HG02840 (cell line): ENCODE measurements around the gene INSYN1.
"Not testable (repeated sequence)": the region's sequence is repeated elsewhere in the genome, so short reads cannot be mapped to it uniquely, and the experiment has no call there.

ENCODE experiments used
- ATAC-seq: cut with Tn5 transposase; IDR thresholded peaks from one replicate; pipeline ENCODE4 v1.9.1; 2021; ENCODE audit warnings: mild to moderate bottlenecking, moderate library complexity, moderate number of reproducible peaks; ENCODE audit not compliant: unreplicated experiment, low FRiP score

The INSYN1 gene

DNA sequence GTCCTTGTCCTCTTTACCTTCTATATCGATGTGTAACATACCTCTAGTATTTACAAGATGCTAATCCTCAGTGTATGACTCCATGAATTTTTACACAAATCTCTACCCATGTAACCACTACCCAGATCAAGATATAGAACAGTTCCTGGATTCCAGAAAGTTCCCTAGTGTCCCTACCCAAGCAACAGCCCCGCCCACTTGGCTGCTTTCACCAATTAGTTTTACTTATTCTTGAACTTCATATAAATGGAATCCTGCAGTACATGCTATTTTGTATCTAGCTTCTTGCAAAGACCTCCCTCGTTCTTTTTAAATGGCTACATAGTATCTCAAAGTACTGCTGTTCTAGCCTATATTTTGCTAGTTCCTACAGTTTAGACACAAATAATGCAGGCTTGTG lies 35.9 kb downstream of the INSYN1 start:
- no peak for ATAC-seq

DNA sequence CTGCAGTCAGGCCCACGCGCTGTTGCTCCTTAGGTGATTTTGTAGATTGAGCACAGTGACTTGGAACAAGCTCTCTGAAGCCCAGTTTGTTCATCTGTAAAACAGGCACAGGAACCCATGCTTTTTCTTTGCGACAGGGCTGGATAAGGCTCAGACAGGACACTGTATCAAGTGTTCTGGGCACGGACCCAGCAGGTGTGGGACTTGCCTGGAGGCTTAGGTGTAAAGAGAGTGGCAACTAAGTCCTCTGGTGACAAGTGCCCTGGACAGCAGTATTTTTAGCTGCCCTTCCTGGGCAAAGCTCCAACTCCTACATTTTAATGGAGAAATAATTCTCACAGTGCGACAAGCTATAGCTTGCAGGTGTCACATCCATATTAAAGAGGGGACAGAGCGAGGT lies 36.7 kb downstream of the INSYN1 start:
- ATAC-seq: no peak

DNA sequence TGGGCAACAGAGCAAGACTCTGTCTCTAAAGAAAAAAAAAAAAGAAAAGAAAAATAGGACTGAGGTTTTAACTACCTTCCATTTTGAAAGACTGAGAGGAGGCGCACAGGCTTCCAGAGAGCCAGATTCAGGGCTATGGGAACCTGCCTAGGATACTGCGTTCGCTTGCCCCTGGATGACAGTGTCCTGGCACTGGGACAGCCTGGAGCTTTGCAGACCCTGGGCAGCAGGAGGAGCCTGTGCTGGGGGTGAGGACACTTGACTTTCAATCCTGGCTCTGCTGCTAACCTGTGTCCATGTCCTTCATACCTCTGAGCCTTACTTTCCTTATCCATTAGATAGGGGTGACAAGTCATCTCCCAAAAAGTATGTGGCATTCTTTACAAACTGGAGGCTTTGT lies 37.7 kb downstream of the INSYN1 start:
- ATAC-seq: no peak

DNA sequence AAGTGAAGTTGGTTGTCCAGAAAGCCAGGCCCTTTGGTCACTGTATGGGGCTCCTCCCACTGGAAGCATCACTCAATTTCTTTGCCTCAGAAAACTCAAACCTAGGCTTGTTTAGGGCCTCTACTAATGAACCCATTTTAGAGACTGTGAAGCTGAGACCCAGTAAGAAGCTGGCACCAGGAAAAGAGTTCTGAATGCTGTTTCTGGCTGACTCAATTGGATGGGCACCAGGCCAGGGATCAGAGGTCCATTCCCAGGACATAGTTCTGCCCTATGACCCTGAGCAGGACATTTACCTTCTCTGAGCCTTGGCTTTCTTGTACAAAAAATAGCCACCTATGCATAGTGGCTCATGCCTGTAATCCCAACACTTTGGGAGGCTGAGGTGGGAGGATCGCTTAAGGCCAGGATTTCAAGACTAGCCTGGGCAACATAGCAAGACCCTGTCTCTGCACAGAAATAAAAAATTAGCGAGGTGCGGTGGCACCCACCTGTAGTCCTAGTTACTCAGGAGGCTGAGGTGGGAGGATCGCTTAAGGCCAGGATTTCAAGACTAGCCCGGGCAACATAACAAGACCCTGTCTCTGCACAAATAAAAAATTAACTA lies 38.4 kb downstream of the INSYN1 start:
- ATAC-seq: no peak

DNA sequence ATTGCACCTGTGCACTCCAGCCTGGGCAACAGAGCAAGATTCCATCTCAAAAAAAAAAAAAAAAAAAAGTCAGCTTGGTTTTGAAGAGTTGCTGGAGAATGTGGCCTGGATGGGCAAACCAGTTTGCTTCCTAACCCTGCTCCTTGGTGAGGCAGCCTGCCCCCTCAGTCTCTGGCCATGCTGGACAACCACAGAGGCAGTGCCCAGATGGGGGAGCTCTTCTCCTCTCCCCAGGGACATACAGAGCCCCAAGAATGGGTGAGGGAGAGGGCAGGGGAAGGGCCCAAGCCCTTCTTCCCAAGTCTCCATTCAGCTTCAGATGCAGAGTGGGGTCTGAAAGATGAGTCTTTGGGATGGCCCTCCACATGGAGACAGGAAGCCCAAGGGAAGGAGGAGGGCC lies 41.0 kb downstream of the INSYN1 start:
- no peak for ATAC-seq

DNA sequence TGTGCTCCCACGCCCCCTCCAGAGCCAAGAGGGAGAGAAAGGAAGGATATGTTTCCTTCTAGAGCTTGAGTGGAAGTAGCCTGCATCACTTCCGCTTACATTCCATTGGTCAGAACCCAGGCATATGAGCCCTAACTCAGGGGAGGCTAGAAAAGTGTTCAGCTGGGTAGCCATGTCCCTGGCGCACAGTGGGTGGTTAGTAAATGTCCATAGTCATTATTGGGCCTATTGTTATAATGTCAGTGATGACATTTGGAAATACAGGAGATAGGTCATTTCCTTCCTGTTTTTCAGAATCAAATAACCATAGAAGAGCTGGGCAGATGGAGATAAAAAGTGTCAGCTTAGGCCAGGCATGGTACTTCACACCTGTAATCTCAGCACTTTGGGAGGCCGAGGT lies 41.6 kb downstream of the INSYN1 start:
- no peak for ATAC-seq

DNA sequence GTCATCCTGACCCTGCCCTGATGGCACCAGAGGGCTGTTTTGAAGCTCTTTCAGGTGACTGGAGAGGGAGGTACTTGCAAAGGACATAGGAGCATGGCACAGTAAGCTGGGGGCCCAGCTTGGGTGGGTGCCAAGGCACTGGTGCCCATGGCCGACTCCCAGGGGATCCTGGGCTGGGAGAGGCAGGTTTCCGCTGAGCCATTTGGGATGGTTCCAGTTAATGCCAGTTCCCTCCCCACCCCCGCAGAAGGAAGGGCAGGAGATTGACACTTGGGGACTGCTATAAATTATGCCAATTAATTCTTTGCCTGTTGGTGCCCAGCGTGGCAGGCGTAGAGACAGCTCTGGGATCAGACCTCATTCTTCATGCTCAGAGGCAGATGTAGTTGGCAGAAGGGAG lies 42.8 kb downstream of the INSYN1 start:
- ATAC-seq: no peak

DNA sequence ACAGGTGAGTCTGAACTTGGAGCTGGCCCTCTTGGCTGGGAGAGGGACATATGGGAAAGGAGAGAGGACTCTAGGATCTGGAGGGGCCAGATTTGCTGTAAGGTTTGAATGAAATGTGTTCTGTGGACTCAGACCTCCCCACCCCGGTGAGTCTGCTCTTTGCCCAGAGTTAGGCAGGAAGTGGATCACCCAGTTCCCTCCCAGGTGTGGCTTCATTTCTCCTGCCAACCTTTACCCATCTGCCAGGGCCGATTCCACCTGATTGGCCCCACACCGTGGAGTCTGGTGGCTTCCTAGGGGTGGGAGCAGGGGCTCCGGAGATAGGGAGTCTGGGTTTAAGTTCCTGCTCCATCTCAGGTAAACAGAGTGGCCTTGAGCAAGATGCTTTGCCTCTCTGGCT lies 43.5 kb downstream of the INSYN1 start:
- no peak for ATAC-seq

DNA sequence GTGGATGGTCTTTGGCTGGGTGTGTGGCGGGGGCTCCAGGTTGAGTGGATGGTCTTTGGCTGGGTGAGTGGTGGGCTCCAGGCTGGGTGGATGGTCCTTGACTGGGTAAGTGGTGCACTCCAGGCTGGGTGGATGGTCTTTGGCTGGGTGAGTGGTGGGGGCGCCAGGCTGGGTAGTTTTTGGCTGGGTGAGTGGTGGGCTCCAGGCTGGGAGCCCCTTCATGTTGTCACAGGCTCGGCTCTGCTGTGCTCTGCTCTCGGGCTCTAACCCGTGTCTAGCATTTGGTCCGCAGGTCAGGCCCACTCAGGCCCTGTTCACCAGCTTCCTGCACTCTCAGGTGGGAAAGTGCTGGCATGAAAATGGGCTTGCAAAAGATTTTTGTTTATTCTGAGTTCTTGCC lies 43.9 kb downstream of the INSYN1 start:
- ATAC-seq: no peak

DNA sequence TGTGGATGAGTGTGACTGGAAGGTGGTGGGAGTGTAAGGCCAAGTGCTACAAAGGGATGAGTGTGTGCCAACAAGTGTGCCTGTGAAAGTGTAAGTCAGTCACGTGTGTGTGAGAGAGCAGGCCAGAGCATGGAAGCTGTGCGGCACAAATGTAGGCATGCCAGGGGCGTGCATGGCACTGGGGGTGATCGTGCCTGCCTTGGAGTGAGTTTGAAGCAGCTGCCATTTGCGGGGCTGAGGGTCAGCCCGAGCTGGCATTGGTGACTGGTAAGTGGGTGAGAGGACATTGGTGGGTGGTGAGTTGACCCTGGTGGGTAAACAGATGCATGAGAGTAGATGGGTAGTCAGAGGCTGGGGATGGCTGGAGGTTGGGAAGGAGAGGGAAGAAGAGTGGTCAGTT lies 44.5 kb downstream of the INSYN1 start:
- no peak for ATAC-seq

DNA sequence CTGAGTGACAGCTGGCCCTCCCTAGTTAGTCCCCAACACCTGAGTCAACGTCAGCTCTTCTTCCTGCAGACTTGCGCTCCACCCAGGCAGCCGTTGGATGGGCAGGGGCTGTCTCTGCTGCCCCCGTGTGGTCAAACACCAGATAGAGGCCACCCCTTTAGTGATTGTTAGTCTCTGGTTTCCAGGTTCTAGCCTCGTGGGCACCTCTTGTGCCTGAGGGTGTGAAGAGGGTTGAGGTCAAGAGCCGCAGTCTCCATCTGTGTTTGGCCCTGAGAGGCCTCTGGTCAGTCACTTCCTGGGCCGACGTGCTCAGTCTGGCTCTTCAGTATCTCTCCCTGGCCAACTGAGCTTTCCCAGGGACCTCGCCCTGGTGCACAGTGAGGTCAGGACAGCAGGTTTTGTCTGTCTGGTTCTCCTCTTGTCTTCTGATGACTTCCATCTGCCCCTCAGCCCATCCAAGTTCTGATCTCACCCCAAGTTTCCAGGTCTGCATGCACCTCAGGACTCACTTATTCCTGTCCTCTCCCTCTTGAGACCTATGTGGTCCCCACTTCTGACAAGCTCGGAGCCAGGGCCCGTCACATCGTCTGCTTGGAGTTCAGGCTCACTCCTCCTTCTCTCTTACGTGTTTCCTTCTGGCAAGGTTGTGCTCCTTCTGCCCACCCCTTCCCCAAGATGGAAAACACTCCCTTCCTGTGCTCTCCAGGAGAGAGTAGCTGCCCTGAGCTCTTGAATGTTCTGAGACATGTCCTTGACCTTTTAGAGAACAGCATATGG lies 48.1 kb downstream of the INSYN1 start:
- ATAC-seq: no peak

DNA sequence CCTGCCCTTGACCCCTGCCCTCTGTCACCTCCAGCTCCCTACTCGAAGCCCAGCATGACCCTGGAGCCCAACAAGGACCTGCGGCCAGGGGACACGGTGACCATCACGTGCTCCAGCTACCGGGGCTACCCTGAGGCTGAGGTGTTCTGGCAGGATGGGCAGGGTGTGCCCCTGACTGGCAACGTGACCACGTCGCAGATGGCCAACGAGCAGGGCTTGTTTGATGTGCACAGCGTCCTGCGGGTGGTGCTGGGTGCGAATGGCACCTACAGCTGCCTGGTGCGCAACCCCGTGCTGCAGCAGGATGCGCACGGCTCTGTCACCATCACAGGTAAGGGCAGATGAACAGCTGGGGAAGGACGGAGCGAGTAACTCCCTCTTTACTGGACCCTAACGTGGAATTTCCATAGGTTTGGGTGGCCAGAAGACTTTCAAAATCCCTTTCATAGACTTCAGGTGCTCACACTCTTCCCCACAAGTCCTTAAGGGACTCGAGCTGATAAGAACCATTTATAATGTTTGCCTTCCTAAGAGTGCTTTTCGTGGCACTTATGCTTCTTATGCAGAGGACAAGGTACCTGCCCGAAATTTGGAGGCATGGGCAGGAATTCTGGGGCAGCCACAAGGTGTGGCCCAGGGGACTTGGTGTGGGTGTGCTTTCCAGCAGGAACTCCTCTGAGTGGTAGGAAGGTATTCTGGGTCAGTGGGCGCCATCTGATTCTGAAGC lies 48.8 kb downstream of the INSYN1 start:
- ATAC-seq: not testable (repeated sequence)

DNA sequence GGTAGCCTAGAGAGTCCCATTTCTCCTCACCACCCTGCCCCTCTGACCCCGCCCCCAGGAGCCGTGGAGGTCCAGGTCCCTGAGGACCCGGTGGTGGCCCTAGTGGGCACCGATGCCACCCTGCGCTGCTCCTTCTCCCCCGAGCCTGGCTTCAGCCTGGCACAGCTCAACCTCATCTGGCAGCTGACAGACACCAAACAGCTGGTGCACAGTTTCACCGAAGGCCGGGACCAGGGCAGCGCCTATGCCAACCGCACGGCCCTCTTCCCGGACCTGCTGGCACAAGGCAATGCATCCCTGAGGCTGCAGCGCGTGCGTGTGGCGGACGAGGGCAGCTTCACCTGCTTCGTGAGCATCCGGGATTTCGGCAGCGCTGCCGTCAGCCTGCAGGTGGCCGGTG lies 49.5 kb downstream of the INSYN1 start:
- ATAC-seq: not testable (repeated sequence)

DNA sequence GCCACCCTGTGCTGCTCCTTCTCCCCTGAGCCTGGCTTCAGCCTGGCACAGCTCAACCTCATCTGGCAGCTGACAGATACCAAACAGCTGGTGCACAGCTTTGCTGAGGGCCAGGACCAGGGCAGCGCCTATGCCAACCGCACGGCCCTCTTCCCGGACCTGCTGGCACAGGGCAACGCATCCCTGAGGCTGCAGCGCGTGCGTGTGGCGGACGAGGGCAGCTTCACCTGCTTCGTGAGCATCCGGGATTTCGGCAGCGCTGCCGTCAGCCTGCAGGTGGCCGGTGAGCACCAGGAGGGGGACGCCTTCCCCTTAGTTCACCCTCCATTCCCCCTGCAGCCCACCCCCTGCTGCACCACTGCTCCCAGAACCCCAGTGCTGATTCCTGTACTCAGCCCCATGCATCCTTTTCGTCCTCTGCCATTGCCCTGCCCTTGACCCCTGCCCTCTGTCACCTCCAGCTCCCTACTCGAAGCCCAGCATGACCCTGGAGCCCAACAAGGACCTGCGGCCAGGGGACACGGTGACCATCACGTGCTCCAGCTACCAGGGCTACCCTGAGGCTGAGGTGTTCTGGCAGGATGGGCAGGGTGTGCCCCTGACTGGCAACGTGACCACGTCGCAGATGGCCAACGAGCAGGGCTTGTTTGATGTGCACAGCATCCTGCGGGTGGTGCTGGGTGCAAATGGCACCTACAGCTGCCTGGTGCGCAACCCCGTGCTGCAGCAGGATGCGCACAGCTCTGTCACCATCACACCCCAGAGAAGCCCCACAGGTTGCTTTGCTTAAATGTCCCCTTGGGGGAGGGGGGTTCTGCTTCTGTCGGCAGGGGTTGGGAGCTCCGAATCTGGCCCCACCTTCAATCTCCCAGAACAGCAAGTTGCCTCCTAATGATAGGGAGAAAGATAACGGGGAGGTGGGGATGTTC lies 50.6 kb downstream of the INSYN1 start:
- ATAC-seq: not testable (repeated sequence)

DNA sequence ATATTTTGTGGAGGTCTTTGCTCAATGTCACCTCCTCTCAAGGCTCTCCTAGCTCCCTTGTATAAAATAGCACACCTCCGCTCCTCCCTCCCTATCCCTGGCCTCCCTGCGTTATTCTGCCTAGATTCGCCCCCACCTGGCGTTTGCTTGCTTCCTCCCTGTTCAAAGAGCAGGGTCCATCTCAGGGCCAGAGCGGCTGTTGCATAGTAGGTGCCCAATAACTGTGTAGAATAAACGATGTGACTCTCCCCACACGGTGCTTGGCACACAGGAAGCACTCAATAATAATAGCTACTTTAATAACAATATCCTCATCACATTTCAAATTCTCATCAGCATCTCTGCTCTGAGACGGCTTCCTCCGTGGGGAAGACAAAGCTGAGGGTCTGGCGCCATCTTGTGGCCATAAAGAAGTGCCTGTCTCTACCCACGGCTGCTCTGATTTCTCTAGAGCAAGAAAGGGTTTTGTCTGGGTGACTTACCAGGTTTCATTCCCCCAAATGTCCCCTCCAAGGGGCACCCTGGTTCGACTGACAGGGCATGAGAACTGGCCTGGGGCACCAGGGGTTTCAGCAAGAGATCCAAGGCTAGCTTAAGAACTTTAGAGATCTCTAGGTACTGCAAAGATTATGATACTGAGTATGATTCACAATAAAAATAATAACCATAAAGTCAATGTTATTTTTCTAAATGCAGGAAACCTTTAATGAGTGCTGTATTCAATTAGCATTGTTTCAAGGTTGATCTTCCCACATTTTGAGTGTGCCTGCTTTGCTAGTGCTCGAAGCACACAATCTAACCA lies 52.9 kb downstream of the INSYN1 start:
- ATAC-seq: no peak

DNA sequence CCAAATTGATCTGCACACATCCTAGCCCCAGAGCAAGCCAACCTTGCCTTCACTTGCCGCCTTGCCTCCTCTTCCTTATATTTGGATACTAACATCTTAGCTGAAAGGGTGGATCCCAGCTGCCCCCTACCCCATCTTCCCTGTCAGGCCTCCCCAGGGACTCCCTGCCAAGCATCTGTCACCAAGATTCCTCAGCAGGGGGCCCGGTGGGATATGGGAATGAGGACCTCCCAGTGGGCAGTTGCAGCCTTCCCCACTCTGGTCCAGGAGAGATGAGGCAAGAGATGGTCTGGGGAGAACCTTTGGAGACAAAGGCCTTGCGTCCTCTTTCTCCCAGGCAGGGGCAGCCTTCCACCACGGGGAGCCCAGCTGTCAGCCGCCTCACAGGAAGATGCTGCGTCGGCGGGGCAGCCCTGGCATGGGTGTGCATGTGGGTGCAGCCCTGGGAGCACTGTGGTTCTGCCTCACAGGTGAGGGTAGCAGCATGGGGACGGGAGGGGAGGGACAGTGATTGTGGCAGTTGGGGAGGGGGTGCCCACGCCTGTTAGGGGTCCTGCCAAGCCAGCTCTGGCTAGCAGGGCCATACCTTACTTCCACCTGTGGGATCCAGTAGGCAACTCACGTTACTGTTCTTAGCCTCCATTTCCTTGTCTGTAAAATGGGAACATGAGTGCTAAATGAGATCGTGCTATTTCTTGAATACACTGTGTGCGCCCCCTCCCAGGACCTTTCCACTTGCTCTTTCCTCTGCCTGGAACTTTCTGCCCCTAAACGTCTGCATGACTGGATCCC lies 53.7 kb downstream of the INSYN1 start:
- ATAC-seq: no peak

DNA sequence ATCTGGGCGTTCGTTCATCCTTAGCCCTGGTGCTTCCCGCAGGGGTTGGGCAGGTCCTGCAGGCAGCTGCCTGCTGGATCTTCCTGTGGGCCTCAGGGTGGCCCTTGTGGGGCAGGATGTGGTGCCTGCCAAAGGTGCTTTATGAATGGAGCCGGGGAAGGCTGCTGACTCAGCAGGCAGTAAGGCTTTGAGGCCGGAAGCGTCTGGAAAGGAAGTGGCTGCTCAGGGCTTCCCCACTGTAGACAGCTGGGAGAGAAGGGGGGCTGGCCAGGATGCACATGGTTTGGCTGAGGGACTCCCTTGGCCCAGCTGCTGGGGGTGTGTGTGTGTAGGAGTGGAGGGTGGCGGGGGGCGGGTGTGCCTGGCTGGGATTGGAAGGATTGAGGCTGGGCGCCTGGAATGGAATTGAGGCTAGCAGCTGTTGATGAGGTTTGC lies 56.1 kb downstream of the INSYN1 start:
- ATAC-seq: no peak

DNA sequence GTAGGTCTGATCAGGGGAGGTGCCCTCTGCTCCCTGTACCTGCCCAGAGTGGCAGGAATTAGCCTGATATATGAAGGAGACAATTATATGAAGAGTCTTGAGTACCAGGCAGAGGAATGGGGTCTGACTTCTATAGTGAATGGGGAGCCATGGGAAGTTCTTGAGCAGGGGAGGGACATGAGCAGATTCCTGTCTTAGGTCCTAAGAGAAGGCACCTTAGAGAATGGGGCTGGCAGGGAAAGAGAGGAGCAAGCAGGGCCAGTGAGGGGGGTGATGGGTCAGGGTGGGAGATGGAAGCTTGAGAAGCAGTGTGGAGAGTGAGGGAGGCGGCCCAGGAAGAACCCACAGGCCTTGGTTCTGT lies 56.5 kb downstream of the INSYN1 start:
- no peak for ATAC-seq
